Fibroblast of lung (primary cell): ENCODE results near the gene ZNF580. TPM values are rescaled to one million over a fixed set of nuclear protein-coding genes. Genes with fewer than 3 reads are reported as not detected.

ENCODE experiments used
- DNase-seq, 2 donors: peaks; one replicate each; pipeline versions ENCODE4 v3.0.0 to v3.0.0-alpha.2; 2010; ENCODE audit warnings: low read depth in 2 of 2
- H2AFZ ChIP-seq: 2 replicates; pipeline ENCODE4 v1.5.1; 2012; ENCODE audit warnings: low read length, control low read depth, inconsistent platforms
- H3K27ac ChIP-seq: 2 replicates; pipeline ENCODE4 v1.5.1; 2011; ENCODE audit warnings: low read length, control low read depth; ENCODE audit not compliant: insufficient read depth
- H3K27me3 ChIP-seq: 2 replicates; pipeline ENCODE4 v1.5.1; 2011; ENCODE audit warnings: mild to moderate bottlenecking, low read length; ENCODE audit not compliant: control insufficient read depth, insufficient read depth
- H3K36me3 ChIP-seq: 2 replicates; pipeline ENCODE4 v1.5.1; 2011; ENCODE audit warnings: low read length; ENCODE audit not compliant: control insufficient read depth, insufficient read depth
- H3K4me1 ChIP-seq: 2 replicates; pipeline ENCODE4 v1.5.1; 2011; ENCODE audit warnings: low read length; ENCODE audit not compliant: control insufficient read depth, insufficient read depth; ENCODE audit errors: extremely low read depth
- H3K4me2 ChIP-seq: 2 replicates; pipeline ENCODE4 v1.5.1; 2011; ENCODE audit warnings: low read length, control low read depth; ENCODE audit not compliant: insufficient read depth; ENCODE audit errors: extremely low read depth
- H3K4me3 ChIP-seq, 4 experiments: fragments of 200-600 bp in 1 of 4; sonication (generic) in 1 of 4; replicated peaks in 1 of 4; 2 replicates each; pipeline ENCODE4 v1.5.1; 2011 to 2016; ENCODE audit warnings: low read length in 4 of 4, low read depth in 3 of 4, mild to moderate bottlenecking in 3 of 4, control low read depth in 2 of 4, inconsistent platforms in 1 of 4, mixed read lengths in 1 of 4; ENCODE audit not compliant: insufficient read depth in 1 of 4; ENCODE audit errors: control extremely low read depth in 1 of 4
- H3K79me2 ChIP-seq: 2 replicates; pipeline ENCODE4 v1.5.1; 2012; ENCODE audit warnings: mild to moderate bottlenecking, low read length, inconsistent platforms; ENCODE audit not compliant: control insufficient read depth, insufficient read depth
- H3K9ac ChIP-seq: 2 replicates; pipeline ENCODE4 v1.5.1; 2011; ENCODE audit warnings: mild to moderate bottlenecking, low read length, control low read depth; ENCODE audit not compliant: insufficient read depth
- H3K9me3 ChIP-seq: 2 replicates; pipeline ENCODE4 v1.5.1; 2012; ENCODE audit warnings: low read depth, low read length; ENCODE audit not compliant: control insufficient read depth, insufficient read depth
- H4K20me1 ChIP-seq: 2 replicates; pipeline ENCODE4 v1.5.1; 2011; ENCODE audit warnings: low read length; ENCODE audit not compliant: control insufficient read depth, insufficient read depth; ENCODE audit errors: extremely low read depth
- CTCF ChIP-seq, 2 donors: IDR thresholded peaks in 1 of 2; conservative IDR thresholded peaks in 1 of 2; 1 replicate in 1 of 2; 2 replicates in 1 of 2; pipeline ENCODE4 v1.5.1; 2011 to 2012; ENCODE audit warnings: low read length in 2 of 2, control low read depth in 1 of 2, inconsistent platforms in 1 of 2, low read depth in 1 of 2, mild to moderate bottlenecking in 1 of 2
- EZH2 ChIP-seq: IDR thresholded peaks from 2 replicates; pipeline ENCODE4 v1.5.1; 2012; ENCODE audit warnings: low read length, control low read depth, mild to moderate bottlenecking; ENCODE audit errors: missing control alignments
- polyA plus RNA-seq, 2 donors: library from polyadenylated mRNA; depleted of rRNA in 1 of 2; stranded (reverse) in 1 of 2; unstranded in 1 of 2; fragments of >200 nt; gene quantifications; 2 replicates each; pipeline ENCODE4 v1.2.1, GENCODE V29; 2011 to 2012; ENCODE audit warnings: missing spikeins in 1 of 2
- total RNA-seq: library from RNA; depleted of rRNA; stranded (reverse); fragments of >200 nt; gene quantifications from 2 replicates; pipeline ENCODE4 v1.2.1, GENCODE V29; 2014

The ZNF580 gene
- total and polyA plus RNA-seq, 2 donors (not counting 1 experiment from before 2014, with no cell fraction given): 4.1 to 7.2 TPM

DNA sequence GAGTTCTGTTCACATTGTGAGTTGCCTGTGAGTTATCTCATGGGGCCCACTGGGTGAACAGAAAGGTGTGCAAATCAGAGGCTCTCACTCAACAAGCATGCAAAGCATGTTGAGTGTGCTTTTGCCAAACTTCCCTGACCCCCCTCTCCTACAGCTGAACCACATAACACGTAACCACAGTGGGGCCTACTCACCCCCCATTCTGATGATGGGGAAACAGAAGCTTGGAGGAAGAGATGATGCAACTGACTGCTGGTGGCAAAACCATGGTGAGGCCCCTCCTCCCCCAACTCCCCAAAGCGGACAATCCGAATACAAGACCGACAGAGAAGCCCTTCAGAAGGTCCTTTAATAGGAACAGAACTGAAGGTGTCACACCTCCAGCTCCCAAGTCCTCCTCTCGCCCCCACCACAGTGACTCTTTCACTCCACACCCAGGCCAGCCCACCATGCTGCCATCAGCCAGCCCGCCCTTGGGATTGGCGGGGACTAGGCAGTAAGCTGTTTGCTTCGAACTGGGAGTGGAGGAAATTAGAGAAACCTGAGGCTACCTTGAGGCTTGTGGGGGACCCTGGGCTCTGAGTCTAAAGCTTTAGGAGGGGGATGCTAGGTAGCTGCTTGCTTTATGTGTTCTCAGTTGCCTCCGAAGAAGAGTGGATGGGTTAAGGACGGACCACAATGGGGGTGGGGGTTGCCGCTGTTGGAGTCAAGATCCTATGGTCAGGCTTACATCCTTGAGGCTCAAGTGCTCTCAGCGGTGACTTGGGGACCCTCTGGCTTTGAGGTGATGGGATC lies 20.2 kb upstream of the ZNF580 start:
- Histone ChIP-seq H3K4me3 (no peak overlapping the region), H3K9me3 (no peaks in the 10 kb centered on the region), H3K9ac (no peak overlapping the region), H3K27me3 (no peaks in the 10 kb centered on the region), H4K20me1 (no peaks in the 10 kb centered on the region), H3K79me2 (no peaks in the 10 kb centered on the region), H2AFZ (no peak overlapping the region), H3K4me1 (peaks cover 5% of the 10 kb centered on the region), H3K36me3 (peaks cover 20% of the 10 kb centered on the region), H3K4me2 (no peak overlapping the region), H3K27ac (no peak overlapping the region)
- DNase-seq: no peak
- TF ChIP-seq CTCF (conservative IDR thresholded peaks at IDR 0.05 in 1 of 2, IDR thresholded peaks at IDR 0.05 in 1 of 2; ENCODE audit: low read depth in 1 of 2, low read length in 2 of 2) (no peak), EZH2 (no peak)

GRCh38 chr19:55621205-55621672 lies 19.6 kb upstream of the ZNF580 start:
- H3K79me2 ChIP-seq: no peaks in the 10 kb centered on the region
- TF ChIP-seq EZH2 (no peak), CTCF (conservative IDR thresholded peaks at IDR 0.05 in 1 of 2, IDR thresholded peaks at IDR 0.05 in 1 of 2; ENCODE audit: low read depth in 1 of 2, low read length in 2 of 2) (no peak)
- H3K36me3 ChIP-seq: peaks cover 16% of the 10 kb centered on the region
- H3K27me3 ChIP-seq: no peaks in the 10 kb centered on the region
- no peak overlapping the region for H3K27ac ChIP-seq
- DNase-seq: no peak
- H4K20me1 ChIP-seq: no peaks in the 10 kb centered on the region
- no peak overlapping the region for H2AFZ ChIP-seq
- H3K9me3 ChIP-seq: no peaks in the 10 kb centered on the region
- peaks cover 5% of the 10 kb centered on the region for H3K4me1 ChIP-seq
- no peak overlapping the region for H3K9ac ChIP-seq
- H3K4me3 ChIP-seq: no peak overlapping the region
- H3K4me2 ChIP-seq: no peak overlapping the region

- Histone ChIP-seq H3K9ac (no peak overlapping the region), H3K4me1 (peaks cover 5% of the 10 kb centered on the region), H3K27me3 (no peaks in the 10 kb centered on the region), H3K9me3 (no peaks in the 10 kb centered on the region), H3K4me2 (no peak overlapping the region), H3K79me2 (no peaks in the 10 kb centered on the region), H3K36me3 (peaks cover 11% of the 10 kb centered on the region), H4K20me1 (no peaks in the 10 kb centered on the region), H3K4me3 (no peak overlapping the region), H2AFZ (no peak overlapping the region), H3K27ac (no peak overlapping the region)
- TF ChIP-seq EZH2: no peak
- TF ChIP-seq CTCF (conservative IDR thresholded peaks at IDR 0.05 in 1 of 2, IDR thresholded peaks at IDR 0.05 in 1 of 2; ENCODE audit: low read depth in 1 of 2, low read length in 2 of 2): no peak
- DNase-seq: no peak
Measured at GRCh38 chr19:55621673-55622231, 19.1 kb upstream of the ZNF580 start.
